Measurements from ENCODE around the gene LRRC37A3.
"Not testable (repeated sequence)": the region's sequence is repeated elsewhere in the genome, so short reads cannot be mapped to it uniquely, and the experiment has no call there.

The LRRC37A3 gene

DNA sequence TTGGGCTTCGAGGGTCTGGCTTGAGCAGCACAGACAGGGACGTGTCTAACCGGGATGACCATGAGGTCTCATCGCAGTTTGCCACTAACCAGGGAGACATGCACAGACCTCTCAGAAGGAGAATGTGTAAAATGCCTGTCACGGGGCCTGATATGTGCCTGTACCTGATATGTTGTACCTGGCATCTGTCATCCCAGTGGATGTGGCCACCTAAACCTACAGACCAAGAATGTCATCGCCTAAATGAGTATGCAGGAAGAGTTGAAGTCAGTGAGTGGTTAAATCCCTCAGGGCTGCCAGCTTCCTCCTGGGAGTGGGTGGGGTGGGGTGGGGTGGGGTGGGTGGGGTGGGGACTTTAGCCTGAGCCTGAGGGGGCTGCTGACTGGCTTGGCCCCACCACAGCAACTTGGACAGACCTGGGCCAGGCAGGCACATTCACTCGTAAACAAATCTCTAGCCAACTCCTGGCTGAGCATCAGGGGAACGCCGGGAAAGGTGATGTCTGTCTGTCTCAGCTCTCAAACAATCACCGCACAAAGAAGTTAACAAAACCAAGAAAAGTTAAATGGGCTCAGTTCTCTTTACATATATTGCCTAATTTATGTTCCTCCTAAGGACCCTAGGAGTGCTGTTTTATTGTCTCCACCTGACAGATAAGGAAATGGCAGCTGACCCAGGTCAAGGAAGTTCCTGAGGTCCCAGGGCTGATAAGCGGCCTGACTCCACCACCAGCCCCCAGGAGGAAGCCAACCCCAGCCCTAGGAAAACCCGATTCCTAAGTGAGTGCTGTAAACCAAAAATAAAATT is 89.3 kb downstream of the LRRC37A3 start:
- DNase-seq, result peak; percentile 52

- DNase-seq, result not testable (repeated sequence)
Observed at GRCh38 chr17:64829068-64829467, 90.2 kb downstream of the LRRC37A3 start.

DNA sequence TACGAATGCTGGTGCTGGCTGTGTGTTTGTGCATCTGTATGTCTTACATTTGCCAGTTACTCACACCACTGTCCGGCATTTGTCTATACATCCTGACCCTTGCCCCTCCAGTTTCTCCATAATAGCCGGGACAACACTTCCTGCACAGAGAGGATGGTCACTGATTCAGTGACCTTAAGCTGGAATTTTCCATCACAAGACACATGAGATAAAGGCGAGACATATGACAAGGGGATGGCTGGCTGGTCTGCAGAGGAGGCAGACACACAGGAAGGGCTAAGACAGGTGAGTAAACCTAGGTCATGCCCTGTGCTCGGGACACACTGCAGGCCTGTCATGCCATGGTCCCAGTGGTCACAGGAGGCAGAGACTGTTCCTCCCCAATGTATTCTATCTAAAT is 100.4 kb downstream of the LRRC37A3 start:
- DNase-seq, result not testable (repeated sequence)

- not testable (repeated sequence) for DNase-seq
Observed at GRCh38 chr17:64815833-64816198, 103.5 kb downstream of the LRRC37A3 start.

- peak; percentile 97 for DNase-seq
Observed at GRCh38 chr17:64814993-64815832, 104.1 kb downstream of the LRRC37A3 start.

DNA sequence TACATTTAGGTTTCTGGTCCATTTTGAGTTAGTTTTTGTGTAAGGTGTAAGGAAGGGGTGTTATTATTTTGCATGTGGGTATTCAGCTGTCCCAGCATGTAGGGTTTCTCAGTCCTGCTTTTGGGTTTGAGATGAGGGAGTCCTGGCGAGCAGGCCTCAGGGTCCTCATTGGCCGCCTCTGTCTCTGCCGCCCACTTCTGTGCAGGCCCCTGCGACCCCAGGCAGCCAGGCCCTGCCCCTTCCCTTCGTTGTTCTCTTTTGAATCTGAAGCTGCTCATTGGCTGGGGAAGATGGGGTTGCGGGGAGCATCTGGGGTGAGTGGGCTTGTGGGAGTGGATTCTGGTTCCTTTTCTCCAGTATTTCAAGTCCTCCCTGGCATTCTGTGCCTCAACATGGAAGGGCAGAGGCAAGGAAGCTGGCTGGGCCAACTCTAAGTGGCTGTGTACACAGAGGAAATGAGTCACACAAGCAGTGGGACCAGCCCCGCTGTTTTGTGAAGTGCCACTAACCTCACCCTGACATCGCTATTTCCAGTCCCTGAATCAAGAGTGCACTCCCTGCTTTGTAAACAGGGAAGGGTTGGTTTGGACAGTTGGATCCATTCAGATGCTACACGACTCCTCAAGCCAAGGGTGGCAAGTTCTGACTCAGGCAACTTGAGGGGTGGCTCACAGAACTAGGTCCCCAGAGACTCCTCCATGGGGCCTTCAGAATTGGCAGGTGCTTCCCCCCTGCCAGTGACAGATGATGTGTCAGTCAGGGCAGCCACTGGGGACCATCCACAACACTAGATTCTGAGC is 110.9 kb downstream of the LRRC37A3 start:
- DNase-seq, result peak; percentile 81
